Neuron (in vitro differentiated cells): Measurements from ENCODE around the gene ANXA2.

Experiments
- H2AFZ ChIP-seq: one replicate; pipeline ENCODE4 v1.6.1; 2013; ENCODE audit warnings: low read depth, mild to moderate bottlenecking, inconsistent platforms, low read length, moderate library complexity
- H3K27me3 ChIP-seq: one replicate; pipeline ENCODE4 v1.6.1; 2013; ENCODE audit warnings: low read length; ENCODE audit not compliant: insufficient read depth
- H3K36me3 ChIP-seq: one replicate; pipeline ENCODE4 v1.6.1; 2013; ENCODE audit warnings: low read length; ENCODE audit not compliant: insufficient read depth
- H3K4me1 ChIP-seq: one replicate; pipeline ENCODE4 v1.6.1; 2013; ENCODE audit warnings: low read length; ENCODE audit not compliant: insufficient read depth
- H3K4me3 ChIP-seq: 2 replicates; pipeline ENCODE4 v1.5.1; 2013; ENCODE audit warnings: mild to moderate bottlenecking, low read length, moderate library complexity
- H3K9me3 ChIP-seq: one replicate; pipeline ENCODE4 v1.6.1; 2013; ENCODE audit warnings: low read length

Gene ANXA2

DNA sequence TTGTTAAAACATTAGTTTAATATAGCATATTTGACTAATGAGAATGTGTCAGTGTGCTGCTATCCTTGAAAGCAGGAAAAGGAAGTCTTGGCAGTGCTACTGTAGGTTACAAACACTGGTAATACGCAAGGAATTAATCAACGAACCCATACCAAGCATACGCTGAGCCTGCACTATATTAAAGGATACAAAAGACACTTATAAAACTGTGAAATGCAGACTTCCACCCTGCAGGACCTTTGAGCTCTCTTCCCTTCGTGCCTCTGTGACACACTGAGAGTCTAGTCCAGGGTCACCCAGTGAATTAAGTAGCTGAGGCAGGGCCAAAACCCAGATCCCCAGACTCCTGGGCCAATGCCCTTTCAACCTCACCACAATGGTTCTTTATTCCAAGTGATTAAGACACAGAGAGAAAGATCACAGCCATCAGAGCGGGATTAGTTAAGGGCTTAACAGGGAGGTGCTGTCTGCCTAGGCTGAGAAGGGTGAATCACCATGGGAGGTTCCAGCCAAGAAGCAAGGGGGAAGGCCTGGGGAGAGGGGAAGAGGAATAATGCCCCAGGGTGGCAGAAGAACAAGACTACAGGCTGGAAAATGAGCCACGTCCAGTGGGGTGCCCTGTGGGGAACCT is 6.8 kb downstream of the ANXA2 start:
- no peaks in the 10 kb centered on the region for H3K27me3 ChIP-seq
- H2AFZ ChIP-seq = no peak overlapping the region
- no peak overlapping the region for H3K4me3 ChIP-seq
- H3K36me3 ChIP-seq = no peaks in the 10 kb centered on the region
- H3K9me3 ChIP-seq = peaks cover 2% of the 10 kb centered on the region
- H3K4me1 ChIP-seq = peaks cover 45% of the 10 kb centered on the region

DNA sequence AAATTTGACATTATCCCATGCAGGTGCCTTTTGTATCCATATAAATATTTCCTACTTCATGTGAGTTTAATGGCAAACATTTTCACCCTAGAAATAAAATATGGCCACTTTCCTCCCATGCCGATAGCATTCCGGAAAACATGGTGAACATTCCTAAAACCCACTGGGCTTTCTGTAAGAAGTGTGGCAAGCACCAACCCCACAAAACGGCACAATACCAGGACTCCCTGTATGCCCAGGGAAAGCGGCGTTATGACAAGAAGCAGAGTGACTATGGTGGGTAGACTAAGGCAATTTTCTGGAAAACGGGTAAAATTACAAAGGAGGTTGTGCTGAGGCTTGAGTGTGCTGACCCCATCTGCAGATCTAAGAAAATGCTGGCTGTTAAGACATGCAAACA is 7.6 kb downstream of the ANXA2 start:
- H3K4me3 ChIP-seq = no peak overlapping the region
- no peaks in the 10 kb centered on the region for H3K27me3 ChIP-seq
- no peak overlapping the region for H2AFZ ChIP-seq
- H3K36me3 ChIP-seq = no peaks in the 10 kb centered on the region
- H3K9me3 ChIP-seq = peaks cover 2% of the 10 kb centered on the region
- peaks cover 39% of the 10 kb centered on the region for H3K4me1 ChIP-seq

DNA sequence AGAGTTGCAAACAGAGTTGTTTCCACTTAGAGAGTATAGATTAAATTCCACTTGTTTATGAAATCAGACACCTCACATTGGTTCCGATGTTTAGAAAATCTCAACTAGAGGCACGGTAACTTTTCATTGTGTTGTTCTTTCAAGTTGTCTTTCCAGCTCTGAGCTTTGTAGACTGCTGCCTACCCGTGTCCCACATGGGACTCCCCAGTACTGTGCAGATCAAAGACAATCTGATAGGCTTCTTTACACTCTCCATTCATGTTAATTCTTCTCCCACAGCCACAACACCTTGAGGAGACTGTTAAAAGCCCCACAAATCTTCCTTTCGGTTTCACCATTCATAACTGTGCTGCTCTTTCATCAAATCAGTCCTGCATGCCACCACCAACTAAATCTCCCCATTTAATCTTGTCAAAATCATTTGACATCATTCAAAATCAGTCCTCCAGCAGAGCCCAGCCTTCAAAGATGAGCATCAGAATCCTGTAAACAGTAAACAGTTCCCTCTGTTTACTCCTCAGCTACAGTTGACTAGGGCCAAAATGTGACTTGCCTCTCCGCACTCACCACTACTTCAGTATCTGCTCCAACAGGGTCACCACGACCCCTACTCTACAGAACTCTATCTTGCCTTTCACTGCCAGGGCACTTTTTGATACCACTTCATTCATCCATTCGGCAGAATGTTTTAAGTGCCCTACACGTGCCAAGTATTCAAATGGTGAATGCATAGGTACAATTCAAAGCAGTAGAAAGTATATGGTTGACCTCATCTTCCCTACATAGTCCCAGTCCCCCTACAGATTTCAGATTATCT is 8.3 kb downstream of the ANXA2 start:
- Histone ChIP-seq H3K36me3 (no peaks in the 10 kb centered on the region), H2AFZ (no peak overlapping the region), H3K4me1 (peaks cover 32% of the 10 kb centered on the region), H3K9me3 (peaks cover 2% of the 10 kb centered on the region), H3K27me3 (no peaks in the 10 kb centered on the region), H3K4me3 (no peak overlapping the region)

DNA sequence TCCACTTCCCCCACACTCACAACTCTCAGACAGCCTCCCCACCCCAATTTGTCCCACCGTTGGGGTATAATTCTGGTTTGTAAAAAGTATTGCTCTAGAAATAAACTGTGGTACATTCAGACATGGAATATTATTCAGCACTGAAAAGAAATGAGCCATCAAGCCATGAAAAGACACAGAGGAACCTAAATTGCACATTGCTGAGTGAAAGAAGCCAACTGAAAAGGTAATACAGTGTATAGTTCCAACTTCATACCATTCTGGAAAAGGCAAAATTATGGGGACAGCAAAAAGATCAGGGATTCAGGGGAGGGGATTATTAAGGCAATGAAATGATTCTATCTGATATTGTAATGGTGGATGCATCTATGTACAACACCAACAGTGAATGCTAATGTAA is 10.5 kb downstream of the ANXA2 start:
- H3K36me3 ChIP-seq = no peaks in the 10 kb centered on the region
- no peaks in the 10 kb centered on the region for H3K27me3 ChIP-seq

DNA sequence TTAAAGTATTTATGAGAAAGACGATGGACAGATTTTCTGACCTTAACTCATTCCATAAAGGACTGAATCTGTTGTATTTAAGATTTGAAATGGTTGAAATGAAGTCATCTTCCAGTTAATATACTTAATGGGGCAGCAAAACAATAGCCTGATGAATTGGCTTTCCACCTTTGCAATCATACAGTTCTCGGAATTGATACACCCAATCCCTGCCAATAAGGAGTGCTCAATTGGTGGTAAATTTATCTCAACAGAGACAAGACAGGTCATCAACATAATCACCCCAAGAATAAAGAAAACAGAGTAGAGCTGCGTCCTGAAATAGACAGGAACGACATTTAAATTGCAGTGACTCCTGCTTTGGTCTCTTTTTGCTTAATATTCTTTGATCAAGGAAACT is 11.2 kb downstream of the ANXA2 start:
- H3K9me3 ChIP-seq = peaks cover 2% of the 10 kb centered on the region
- no peaks in the 10 kb centered on the region for H3K36me3 ChIP-seq
- no peaks in the 10 kb centered on the region for H3K27me3 ChIP-seq
- peaks cover 16% of the 10 kb centered on the region for H3K4me1 ChIP-seq
- H2AFZ ChIP-seq = no peak overlapping the region
- H3K4me3 ChIP-seq = no peak overlapping the region

More for the DNA sequence above, 10.5 kb downstream of the ANXA2 start:
- Histone ChIP-seq H3K9me3 (peaks cover 2% of the 10 kb centered on the region), H3K4me3 (no peak overlapping the region), H2AFZ (no peak overlapping the region), H3K4me1 (peaks cover 22% of the 10 kb centered on the region)

DNA sequence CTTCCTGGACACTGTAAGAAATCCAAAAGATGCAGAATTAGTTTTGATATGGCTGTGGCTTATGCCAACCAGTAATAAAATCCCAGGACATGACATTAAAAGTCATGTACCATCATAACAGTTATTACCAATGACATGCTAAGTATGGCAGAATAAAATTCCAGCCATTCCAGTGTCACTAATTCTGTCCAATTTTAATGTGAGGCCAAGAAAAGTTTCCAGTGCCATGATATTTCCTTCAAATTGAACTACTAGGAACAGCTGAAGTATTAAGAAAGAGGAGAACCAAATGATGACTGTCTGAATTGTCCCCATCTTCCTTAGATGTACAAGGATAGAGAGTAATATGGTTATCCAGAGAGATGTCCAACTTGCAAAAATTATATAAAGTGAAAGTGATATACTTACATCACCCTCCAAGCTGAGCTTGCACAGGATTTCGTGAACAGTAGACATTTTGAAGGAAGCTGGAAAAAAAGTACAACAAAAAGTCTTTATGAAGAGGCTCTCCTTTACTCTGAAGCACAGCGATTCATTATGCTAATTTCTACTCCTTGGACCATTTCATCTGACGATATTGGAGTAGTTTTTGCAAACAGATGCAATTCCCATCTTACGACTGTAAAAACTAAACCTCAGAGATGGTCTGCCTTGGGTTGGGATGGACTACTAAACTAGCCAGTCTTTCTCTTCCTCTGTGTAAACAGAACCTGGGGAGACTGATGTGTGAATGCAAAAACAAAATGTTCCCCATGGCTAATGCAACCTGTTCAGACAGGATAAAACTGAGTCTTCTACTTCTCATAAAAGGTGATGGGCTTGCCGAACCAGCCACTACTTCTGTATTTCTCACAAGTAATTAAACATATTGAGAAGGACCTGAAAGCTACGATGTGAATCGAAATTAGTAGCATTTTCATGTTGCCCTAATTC is 11.9 kb downstream of the ANXA2 start:
- no peak overlapping the region for H2AFZ ChIP-seq
- peaks cover 11% of the 10 kb centered on the region for H3K4me1 ChIP-seq
- no peaks in the 10 kb centered on the region for H3K27me3 ChIP-seq
- H3K4me3 ChIP-seq = no peak overlapping the region
- H3K9me3 ChIP-seq = peaks cover 2% of the 10 kb centered on the region
- H3K36me3 ChIP-seq = no peaks in the 10 kb centered on the region

DNA sequence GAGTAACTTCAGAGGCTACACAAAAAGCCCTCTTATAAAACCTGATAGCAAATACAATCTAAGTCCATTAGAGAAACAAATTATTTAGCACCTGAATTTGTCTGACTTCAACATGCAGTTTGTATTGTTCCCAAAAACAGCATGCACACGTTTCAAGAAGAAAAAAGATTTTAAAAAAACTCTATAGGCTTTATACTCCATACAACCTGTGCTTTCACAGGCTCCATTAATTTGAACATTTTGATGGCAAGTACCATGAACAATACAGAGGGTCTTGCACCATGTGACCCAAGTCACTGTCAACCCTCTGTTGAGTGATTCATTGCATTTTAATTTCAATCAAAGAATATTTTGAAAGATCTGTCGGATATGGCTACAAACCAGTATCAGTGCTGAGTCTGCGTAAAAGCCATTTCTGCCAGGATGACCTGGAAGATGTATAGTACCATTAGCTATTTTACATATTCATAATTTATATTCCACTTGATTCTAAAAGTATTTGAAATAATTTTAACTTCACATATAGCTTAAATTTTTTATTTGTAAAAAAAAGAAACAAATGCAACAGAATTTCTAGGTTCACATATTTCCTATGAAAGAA is 13.2 kb downstream of the ANXA2 start:
- Histone ChIP-seq H3K36me3 (no peaks in the 10 kb centered on the region), H3K4me3 (no peak overlapping the region), H3K27me3 (no peaks in the 10 kb centered on the region), H3K9me3 (peaks cover 2% of the 10 kb centered on the region), H3K4me1 (peaks cover 9% of the 10 kb centered on the region), H2AFZ (no peak overlapping the region)

DNA sequence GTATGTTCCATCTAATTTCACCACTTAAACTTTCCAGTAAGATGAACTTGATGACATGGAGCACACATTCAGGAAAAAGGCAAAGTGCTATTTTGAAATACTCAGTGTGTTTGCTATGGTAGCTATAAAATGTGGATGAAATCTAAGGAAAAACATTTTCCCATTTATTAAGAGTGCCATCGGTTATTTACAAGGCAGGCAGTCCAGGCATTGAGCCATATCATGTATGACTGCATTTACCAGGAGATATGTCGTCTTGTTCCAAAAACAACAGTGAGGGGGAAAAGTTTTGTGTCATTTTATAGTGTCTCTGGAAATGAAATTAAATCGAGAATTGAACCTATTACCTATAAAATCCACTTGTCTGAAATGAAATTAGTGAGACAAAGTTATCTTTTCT is 13.7 kb downstream of the ANXA2 start:
- peaks cover 13% of the 10 kb centered on the region for H3K4me1 ChIP-seq
- no peak overlapping the region for H2AFZ ChIP-seq
- H3K36me3 ChIP-seq = no peaks in the 10 kb centered on the region
- H3K4me3 ChIP-seq = no peak overlapping the region
- H3K27me3 ChIP-seq = no peaks in the 10 kb centered on the region
- peaks cover 2% of the 10 kb centered on the region for H3K9me3 ChIP-seq

DNA sequence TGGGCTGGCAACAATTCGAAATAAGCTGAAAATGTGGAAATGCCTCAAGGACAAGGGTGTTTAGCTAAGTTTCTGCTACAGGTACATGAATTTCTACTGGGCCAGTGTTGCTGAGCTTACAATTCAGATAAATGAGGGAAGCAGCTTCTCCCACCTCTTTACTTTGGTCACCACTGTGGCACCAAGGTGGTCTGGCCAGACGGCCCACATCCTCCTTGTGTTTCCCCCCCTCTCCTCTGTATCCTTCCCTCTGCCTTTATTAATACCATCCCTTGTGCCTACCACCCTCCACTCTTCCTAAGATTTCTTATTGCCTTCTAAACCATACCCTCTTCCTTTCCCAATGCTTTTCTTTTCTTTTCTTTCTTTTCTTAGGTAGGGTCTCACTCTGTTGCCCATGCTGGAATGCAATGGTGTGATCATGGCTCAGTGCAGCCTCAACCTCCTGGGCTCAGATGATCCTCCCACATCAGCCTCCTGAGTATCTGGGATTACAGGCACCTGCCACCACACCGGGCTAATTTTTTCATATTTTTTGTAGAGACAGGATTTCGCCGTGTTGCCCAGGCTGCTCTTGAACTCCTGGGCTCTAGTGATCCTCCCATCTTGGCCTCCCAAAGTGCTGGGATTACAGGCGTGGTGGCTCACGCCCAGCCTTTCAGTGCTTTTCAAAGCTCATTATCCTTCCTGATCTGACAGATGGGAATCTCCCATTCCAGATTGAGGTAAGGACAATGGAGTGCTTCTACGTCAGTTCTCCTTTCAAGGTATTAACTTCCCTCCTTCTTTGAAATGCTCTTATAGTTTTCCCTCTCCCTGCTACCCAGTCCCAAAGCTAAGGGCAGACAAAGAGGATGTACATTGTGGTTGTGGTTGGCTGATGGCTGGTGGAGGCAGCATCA is 14.8 kb downstream of the ANXA2 start:
- H3K36me3 ChIP-seq = no peaks in the 10 kb centered on the region
- no peak overlapping the region for H3K4me3 ChIP-seq
- H3K4me1 ChIP-seq = peaks cover 13% of the 10 kb centered on the region
- peaks cover 2% of the 10 kb centered on the region for H3K9me3 ChIP-seq
- H3K27me3 ChIP-seq = no peaks in the 10 kb centered on the region
- no peak overlapping the region for H2AFZ ChIP-seq

DNA sequence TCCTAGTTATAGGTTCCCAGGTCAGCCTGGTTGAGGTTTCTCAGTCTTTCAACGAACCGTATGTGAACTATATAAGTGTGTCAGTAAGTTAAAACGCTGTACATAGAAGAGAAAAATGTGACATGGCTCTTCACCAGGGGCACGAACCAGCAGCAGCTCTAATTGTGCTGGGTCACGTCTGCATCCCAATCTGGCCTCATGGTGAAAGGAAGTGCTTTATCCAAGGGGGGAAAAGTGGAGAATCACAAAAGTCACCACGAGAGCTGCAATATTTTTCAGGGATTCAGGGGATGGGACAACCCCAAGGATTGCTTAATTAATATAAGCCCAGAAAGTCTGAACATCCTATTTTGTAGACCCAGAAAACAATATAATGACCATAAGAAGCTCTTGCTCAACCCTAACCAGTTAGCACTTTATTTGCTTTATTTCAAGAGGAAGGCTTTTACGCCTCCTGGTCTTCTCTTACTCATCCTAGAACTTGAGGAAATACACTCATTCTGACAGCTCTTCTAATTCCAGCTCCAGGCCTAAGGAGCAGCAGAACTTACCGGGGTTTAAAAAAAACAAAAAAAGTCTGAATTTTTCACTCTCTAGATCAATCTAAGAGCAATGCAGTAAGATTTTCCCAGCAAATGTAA is 16.5 kb downstream of the ANXA2 start:
- no peak overlapping the region for H2AFZ ChIP-seq
- H3K4me3 ChIP-seq = no peak overlapping the region
- H3K9me3 ChIP-seq = no peaks in the 10 kb centered on the region
- no peaks in the 10 kb centered on the region for H3K36me3 ChIP-seq
- peaks cover 13% of the 10 kb centered on the region for H3K4me1 ChIP-seq
- H3K27me3 ChIP-seq = no peaks in the 10 kb centered on the region

DNA sequence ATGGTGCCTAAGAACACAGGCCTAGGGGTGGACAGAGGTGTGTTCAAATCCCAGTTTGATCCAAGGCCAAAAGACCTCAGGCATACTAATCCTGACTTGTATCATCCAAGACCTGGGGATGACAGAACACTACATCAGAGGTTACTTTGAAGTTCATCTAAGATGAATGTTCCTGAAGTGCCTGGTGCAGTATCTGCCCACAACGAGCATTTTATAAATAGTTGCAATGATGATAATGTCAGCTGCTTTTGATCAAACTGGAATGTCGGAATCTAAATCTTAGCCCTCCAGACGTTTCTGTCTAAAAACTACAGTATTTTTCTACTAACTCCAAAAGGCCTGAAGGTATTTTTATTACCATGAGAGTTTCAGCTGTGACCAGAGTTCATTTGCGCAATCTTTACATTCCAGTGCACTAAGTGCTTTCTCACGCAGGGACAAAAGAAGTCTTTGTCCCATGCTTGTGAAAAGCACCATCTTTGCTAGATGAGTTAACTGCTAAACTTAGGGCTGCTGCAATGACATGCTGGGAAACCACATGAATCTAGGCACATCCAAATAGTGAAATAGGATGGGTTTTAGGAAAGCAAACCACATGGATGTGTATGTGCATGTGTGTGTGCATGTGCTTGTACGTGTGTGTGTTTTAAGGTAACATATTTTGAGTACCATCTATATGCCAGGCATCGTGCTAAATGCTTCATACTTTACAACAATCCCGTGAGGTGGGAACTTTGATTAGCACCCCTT is 18.1 kb downstream of the ANXA2 start:
- Histone ChIP-seq H3K9me3 (no peaks in the 10 kb centered on the region), H2AFZ (no peak overlapping the region), H3K36me3 (no peaks in the 10 kb centered on the region), H3K4me3 (no peak overlapping the region), H3K27me3 (no peaks in the 10 kb centered on the region), H3K4me1 (peaks cover 26% of the 10 kb centered on the region)
